Heart left ventricle (tissue), 13 donors: Measurements from ENCODE around the gene FAM83G.

Source experiments
- POLR2A ChIP-seq, 2 donors: fragments of 450-650 bp; IDR thresholded peaks; one replicate each; pipeline ENCODE4 v1.6.1; 2017; ENCODE audit warnings: antibody characterized with exemption in 2 of 2, mild to moderate bottlenecking in 2 of 2, moderate library complexity in 2 of 2
- TF ChIP-seq, protein P1 (sequence below), 12 donors: fragments of 200-600 bp; sonication (generic) in 4 of 12; IDR thresholded peaks; one replicate each; pipeline versions ENCODE4 v1.5.0 to v1.8.0; 2018 to 2022; ENCODE audit warnings: antibody characterized with exemption in 12 of 12, mild to moderate bottlenecking in 5 of 12
- donor health status: ischemic (EF 13 %, LVEDD 7.1; RV severe dilation, severe dysfunction).
- donor health status: DM: no; HTN: yes; CAD: no.
- donor health status: DM: no; HTN: no; CAD: no.
- donor health status: ischemic (EF 25% LVEDD 6.9; RV normal size, moderate dysfunction).
- donor health status: ischemic (EF 25% LVEDD 5.7; RV mildly dilated, moderate dysfunction).
- donor health status: ischemic (EF 35%, LVEDD 5.7; RV mildly dilated, moderate dysfunction).
- donor health status: nonischemic (EF 11% LVEDD 7.7; RV severe dilation, severe dysfunction).
- donor health status: DM: yes; HTN: yes; CAD: no.
- donor health status: PGD.
- donor health status: ischemic (EF 29% LVEDD 5.4; RV normal size, mild dysfunction).
- donor health status: nonischemic (EF 23%, LVEDD 6.1; RV moderate dilation, normal function).

GRCh38 chr17:19022128-19022527, 17.6 kb upstream of the FAM83G start:
- TF ChIP-seq, protein P1, sequence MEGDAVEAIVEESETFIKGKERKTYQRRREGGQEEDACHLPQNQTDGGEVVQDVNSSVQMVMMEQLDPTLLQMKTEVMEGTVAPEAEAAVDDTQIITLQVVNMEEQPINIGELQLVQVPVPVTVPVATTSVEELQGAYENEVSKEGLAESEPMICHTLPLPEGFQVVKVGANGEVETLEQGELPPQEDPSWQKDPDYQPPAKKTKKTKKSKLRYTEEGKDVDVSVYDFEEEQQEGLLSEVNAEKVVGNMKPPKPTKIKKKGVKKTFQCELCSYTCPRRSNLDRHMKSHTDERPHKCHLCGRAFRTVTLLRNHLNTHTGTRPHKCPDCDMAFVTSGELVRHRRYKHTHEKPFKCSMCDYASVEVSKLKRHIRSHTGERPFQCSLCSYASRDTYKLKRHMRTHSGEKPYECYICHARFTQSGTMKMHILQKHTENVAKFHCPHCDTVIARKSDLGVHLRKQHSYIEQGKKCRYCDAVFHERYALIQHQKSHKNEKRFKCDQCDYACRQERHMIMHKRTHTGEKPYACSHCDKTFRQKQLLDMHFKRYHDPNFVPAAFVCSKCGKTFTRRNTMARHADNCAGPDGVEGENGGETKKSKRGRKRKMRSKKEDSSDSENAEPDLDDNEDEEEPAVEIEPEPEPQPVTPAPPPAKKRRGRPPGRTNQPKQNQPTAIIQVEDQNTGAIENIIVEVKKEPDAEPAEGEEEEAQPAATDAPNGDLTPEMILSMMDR (IDR thresholded peaks at IDR 0.05), result no peak
- no peak for TF ChIP-seq POLR2A (IDR thresholded peaks at IDR 0.05)
